Measurements from ENCODE around the gene VAMP2. TPM values are rescaled to one million over a fixed set of nuclear protein-coding genes. Genes with fewer than 3 reads are reported as not detected.

The VAMP2 gene
- total and polyA plus RNA-seq, 9 of the 15 experiments (the other 6 are each of a cell fraction or from before 2014, with no cell fraction given), result 2.3 to 31.8 (median 6.0) TPM

- TF ChIP-seq E2F5 (CRISPR knock-in tag; IDR thresholded peaks at IDR 0.05) (no peak), NRF1 (conservative IDR thresholded peaks at IDR 0.05 in 1 of 2, IDR thresholded peaks at IDR 0.05 in 1 of 2) (0 out of 4 replicates have a peak, but pooled peaks of 1 of the 2 experiments have one; percentile 9), ZNF639 (CRISPR knock-in tag; conservative IDR thresholded peaks at IDR 0.05 in 1 of 2, IDR thresholded peaks at IDR 0.05 in 1 of 2) (no peak), ELK3 (CRISPR knock-in tag; IDR thresholded peaks at IDR 0.05) (no peak), CREM (IDR thresholded peaks at IDR 0.05; ENCODE audit: low read depth) (peak; percentile 70), HDAC1 (IDR thresholded peaks at IDR 0.05) (peak in 1 of 2 experiments; percentile 96; a peak in 2 of 4 replicates), CTCFL (IDR thresholded peaks at IDR 0.05; ENCODE audit: borderline replicate concordance, insufficient read depth, low read depth, low read length, poor library complexity, severe bottlenecking) (peak; percentile 28), FOXP1 (CRISPR knock-in tag; IDR thresholded peaks at IDR 0.05) (peak; percentile 19; the same call in 1 of the 2 replicates), ZBTB2 (IDR thresholded peaks at IDR 0.05) (0 out of 2 replicates have a peak, but pooled peaks have one; percentile 17), POLR3G (IDR thresholded peaks at IDR 0.05; ENCODE audit: extremely low read depth, insufficient read length, insufficient replicate concordance) (peak; percentile 23), ZNF184 (CRISPR knock-in tag; IDR thresholded peaks at IDR 0.05) (no peak), MCM7 (IDR thresholded peaks at IDR 0.05) (no peak), BRD4 (IDR thresholded peaks at IDR 0.05) (no peak), MAX (CRISPR knock-in tag; IDR thresholded peaks at IDR 0.05) (peak; percentile 40; the same call in 1 of the 2 replicates), ZBTB5 (IDR thresholded peaks at IDR 0.05) (peak; percentile 73), ZNF589 (CRISPR knock-in tag; IDR thresholded peaks at IDR 0.05; ENCODE audit: low read depth) (no peak)
Measured at GRCh38 chr17:8120520-8121406, 42.0 kb downstream of the VAMP2 start (continued).
